Activated CD4-positive, CD25-positive, alpha-beta regulatory T cell treated with anti-CD3 and anti-CD28 coated beads, Interleukin-2, amount 50 U/mL, for 72 hours (primary cell): ENCODE results near the gene GTF2H2.
"Not testable (repeated sequence)": the region's sequence is repeated elsewhere in the genome, so short reads cannot be mapped to it uniquely, and the experiment has no call there.

ENCODE experiments used
- DNase-seq: peaks from one replicate; pipeline ENCODE4 v3.0.0; 2021

Gene GTF2H2

DNA sequence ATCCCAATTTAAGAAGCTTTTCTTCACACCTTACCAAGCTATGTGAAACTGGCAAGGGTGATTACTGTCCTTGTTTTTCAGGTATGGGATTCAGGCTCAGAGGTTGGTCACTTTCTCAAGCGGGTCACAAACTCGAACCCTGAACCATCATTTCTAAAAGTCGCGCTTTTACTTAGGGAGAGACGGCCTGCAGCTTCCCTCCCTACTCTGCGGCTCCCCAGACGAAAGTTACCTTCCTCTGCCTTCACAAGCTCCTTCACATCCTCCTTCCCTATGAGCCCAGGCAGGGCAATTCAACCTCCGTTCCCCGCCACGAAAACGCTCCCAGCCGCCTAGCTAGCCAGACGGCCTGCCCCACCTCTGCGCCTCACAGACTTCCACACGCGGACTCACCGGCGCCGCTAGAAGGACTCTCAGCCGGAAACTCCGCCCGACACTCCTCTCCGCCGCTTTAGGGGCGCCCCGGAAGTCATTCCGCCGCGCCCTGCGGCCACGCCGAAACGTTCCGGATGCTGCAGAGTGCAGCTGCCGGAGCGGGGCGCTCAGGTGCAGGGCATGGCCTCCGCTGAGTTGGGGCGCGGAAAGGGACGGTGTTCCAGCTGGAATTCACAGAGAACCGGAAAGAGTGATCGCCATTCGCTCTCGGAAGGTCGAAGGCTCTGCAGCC is at the start of gene GTF2H2:
GTF2H2 (minus strand) TSS at position 415 of the 667 bp plus-strand sequence. CDS start 4,913 bp downstream, outside the sequence.
- DNase-seq = not testable (repeated sequence)

DNA sequence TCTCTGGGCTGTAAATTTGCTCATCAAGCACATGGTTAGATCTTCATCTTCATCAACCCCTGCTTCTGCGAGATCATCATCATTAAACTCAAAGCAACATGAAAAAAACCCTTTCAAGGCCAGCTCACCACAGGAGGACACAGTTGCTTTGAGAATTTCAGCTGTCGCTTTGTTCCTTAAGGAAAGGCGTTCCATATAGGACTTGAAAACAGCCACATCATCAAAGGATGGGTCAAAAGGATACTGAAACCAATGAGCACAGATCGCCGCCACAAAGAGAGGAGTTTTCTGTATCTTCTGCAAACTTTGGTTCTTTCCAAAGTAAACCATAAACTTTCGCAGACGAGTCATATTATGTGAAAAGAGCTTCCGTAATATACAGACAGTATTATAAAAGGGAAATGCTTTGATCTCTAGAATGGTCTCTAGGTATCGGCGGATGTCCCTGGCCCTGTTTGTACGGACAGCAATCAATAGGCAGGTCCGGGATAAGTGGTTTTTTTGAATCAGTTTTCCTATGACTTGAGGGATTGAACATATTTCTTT is 42.3 kb upstream of the GTF2H2 start:
- DNase-seq = not testable (repeated sequence)

DNA sequence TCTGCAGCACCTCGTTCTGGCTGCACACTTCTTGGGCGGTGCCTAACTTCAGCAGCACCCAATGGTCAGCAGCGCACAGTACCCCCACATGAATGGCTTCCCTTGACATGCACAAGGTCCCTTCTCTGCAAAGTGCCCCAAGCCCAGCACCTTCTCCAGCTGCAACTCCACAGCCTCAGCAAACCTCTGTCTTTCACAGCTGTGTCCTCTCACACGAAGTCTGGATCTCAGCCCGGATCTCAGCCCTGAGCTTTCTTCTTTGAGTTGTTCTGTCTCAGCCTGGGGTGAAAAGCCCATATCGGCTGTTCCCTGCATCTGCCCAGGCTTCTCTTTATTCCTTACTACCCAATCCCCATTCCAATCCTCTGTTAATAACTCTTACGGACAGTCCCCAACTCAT is 32.5 kb upstream of the GTF2H2 start:
- not testable (repeated sequence) for DNase-seq

DNA sequence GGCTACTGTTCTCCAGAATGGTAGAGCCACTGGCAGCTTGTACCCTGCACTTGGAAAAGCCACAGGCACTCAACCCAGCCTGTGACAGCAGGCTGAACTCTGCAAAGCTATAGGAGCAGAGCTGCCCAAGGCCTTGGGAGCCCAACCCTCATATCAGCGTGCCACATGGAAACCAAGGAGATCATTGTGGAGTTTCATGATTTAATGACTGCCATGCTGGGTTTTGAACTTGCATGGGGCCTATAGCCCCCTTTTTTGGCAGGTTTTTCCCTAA is 30.4 kb upstream of the GTF2H2 start:
- DNase-seq = not testable (repeated sequence)

DNA sequence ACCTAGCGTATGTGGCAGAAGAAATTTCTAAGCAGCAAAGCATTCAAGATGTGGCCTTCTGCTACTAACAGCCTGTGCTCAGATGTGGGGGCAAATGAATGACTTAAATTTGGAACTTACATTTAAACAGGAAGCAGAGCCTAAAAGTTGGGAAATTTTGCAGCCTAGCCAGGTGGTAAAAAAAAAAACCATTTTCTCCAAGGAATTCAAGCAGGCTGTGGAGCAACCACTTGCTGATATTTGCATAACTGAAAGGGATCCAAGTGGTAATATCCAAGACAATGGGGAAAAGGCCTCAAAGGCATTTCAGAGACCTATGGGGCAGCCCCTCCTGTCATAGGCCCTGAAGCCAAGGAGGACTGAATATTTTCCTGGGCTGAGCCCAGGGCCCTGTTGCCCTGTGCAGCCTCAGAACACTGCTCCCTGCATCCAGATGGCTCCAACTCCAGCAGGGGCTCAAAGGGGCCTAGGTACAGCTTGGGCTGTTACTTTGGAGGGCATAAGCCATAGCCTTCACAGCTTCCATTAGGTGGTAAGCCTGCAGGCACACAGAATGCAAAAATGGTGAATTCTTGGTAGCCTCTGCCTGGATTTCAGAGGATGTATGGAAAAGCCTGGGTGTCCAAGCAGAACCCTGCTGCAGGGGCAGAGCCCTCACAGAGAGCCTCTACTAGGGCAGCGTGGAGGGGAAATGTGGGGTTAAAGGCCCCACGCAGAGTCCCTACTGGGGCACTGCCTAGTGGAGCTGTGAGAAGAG is 29.9 kb upstream of the GTF2H2 start:
- not testable (repeated sequence) for DNase-seq

DNA sequence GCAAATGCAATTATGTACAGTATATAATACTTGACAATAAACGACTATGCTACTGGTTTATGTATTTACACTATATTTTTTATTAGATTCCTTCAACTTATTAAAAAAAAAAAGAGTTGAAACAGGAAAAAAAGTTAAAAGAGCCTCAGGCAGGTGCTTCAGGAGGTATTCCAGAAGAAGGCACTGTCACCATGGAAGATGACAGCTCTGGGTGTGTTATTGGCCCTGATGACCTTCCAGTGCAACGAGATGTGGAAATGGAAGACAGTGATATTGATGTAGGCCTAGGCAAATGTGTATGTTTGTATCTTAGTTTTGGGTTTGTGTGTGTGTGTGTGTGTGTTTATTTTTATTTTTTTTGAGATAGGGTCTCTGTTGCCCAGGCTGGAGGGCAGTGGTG is 22.3 kb upstream of the GTF2H2 start:
- not testable (repeated sequence) for DNase-seq

- DNase-seq = not testable (repeated sequence)
These were observed 21.3 kb upstream of the GTF2H2 start for GRCh38 chr5:71088754-71089153.

GRCh38 chr5:71086145-71086544 is 18.7 kb upstream of the GTF2H2 start:
- DNase-seq = not testable (repeated sequence)

GRCh38 chr5:71084280-71085063 is 17.0 kb upstream of the GTF2H2 start:
- DNase-seq = not testable (repeated sequence)

DNA sequence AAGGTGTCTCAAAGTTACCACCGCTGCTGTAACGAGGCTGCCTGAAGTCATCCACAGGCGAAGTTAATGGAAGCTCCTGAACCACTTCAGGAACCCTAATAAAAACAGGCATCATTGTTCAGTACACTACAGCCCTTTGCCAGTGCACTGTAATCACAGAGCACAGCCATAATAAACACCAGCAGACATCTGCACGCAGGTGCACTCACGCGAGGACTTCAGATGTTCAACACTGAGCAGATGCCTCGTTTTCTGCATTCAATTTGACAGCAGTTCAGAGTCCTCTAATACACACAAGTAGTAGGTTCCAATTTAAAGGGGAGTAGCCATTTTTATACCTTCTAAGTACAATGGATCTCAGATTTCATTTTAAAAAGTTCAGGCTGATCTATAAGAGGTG is 15.4 kb upstream of the GTF2H2 start:
- DNase-seq = not testable (repeated sequence)

DNA sequence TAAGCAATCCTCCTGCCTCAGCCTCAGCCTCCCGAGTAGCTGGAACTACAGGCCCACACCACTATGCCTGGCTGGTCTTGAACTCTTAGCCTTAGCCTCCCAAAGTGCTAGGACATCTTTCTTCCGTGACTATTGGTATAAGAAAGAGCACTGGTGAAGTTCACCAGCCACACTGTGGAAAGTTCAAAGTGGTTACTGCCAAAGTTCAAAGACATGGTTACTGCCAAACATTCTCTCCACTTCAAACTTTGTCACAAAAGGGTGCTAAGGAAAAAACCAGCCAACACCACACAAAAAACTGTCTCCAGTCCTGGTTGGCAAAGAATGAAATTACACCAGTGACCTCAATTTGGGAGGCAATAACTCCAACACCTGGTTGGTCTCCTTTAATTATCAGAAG is 14.9 kb upstream of the GTF2H2 start:
- not testable (repeated sequence) for DNase-seq

DNA sequence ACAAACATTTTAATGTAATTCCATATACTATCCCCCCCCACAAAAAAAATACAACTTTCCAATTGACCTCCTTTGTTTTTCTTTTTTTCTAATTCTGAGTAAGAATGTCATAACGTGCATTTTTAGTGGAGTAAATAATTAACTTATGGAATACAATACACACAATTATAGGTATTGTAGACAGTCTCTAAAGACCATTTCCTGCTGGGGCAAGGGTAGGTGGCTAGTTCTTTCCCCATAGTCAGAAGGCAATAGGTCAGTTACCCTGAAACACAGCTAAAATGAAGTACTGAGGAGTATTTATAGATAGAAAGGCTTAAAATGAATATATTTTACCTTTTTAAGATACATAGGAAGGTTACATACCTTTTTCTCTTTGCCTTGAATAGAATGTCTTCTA is 6.2 kb downstream of the GTF2H2 start:
- DNase-seq = not testable (repeated sequence)

DNA sequence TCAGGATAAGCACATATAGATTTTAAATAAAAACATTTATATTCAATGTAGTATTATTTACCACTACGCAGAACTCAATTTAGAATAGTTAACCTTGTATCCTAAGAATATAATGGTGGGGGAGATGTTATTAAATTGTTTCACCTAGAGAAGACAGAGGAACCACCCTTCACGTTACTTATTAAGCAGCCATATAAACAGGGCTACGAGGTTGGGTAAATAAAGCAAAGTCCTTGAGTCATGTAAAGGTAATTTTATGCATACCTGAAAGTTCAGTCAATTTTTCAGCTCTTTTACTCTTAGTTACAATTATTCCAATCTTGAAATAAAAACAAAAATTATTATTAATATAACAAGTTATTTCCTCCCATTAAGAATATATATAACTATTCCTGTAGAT is 8.1 kb downstream of the GTF2H2 start:
- not testable (repeated sequence) for DNase-seq

DNA sequence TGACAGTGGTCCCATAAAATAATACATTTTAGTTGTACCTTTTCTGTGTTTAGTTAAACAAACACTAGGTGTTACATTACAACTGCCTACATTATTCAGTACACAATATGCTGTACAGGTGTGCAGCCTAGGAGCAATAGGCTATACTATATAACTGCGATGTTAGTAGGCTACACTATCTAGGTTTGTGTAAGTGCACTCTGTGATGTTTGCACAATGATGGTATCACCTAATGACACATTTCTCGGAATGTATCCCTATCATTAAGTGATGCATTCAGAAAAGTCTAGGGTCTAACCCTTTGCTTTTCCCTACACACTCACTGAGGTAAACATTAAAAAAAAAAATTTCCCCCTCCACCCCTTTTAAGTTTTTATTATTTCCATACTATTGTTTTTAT is 22.7 kb downstream of the GTF2H2 start:
- not testable (repeated sequence) for DNase-seq

DNA sequence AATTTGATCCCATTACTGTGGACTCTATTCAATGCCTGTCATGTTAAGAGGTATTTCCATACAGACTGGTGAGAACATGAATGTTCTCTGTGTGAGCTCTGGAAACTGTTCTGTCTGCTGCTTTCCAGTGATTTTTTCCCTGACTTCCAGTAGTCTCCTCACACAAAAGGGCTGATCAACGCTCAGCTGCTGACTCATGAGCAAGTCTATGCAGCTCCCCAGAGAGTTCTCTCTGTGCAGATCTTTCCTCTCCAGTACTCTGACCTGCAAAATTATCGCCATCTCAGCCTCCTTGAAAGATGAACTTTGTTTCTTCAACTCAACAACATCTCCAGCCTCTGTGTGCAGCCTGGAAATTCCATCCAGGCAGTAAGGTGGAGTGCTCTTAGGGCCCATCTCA is 23.3 kb downstream of the GTF2H2 start:
- DNase-seq = not testable (repeated sequence)

GRCh38 chr5:71031046-71031776 is 36.3 kb downstream of the GTF2H2 start:
- not testable (repeated sequence) for DNase-seq

GRCh38 chr5:71025289-71025953 is 42.1 kb downstream of the GTF2H2 start, which contains the start of gene NAIP:
Gene NAIP (minus strand): TSS chr5:71025339. CDS start chr5:71012915, 12,424 bp downstream.
- not testable (repeated sequence) for DNase-seq

GRCh38 chr5:71020643-71021042 is 46.8 kb downstream of the GTF2H2 start:
- not testable (repeated sequence) for DNase-seq

GRCh38 chr5:71018376-71019005 is 49.0 kb downstream of the GTF2H2 start:
- not testable (repeated sequence) for DNase-seq

- no peak for DNase-seq
These were observed 53.3 kb downstream of the GTF2H2 start for GRCh38 chr5:71014176-71014575.

GRCh38 chr5:71013575-71013974 is 53.9 kb downstream of the GTF2H2 start:
- no peak for DNase-seq
